Sigmoid colon (tissue), 7 donors: Measurements from ENCODE around the gene SYNJ1. TPM values are rescaled to one million over a fixed set of nuclear protein-coding genes. Genes with fewer than 3 reads are reported as not detected.

ENCODE experiments used
- DNase-seq: peaks from one replicate; pipeline ENCODE4 v3.0.0-alpha.2; 2019
- H3K27ac ChIP-seq, 4 donors: fragments of 200-600 bp; sonication (generic); one replicate each; pipeline ENCODE4 v1.5.1; 2016 to 2019; ENCODE audit warnings: mild to moderate bottlenecking in 1 of 4
- H3K27me3 ChIP-seq, 3 donors: fragments of 200-600 bp; sonication (generic); one replicate each; pipeline ENCODE4 v1.5.1; 2019; ENCODE audit warnings: mild to moderate bottlenecking in 1 of 3
- H3K36me3 ChIP-seq, 4 donors: fragments of 200-600 bp; sonication (generic); one replicate each; pipeline ENCODE4 v1.5.1; 2016 to 2019
- H3K4me1 ChIP-seq, 4 donors: fragments of 200-600 bp; sonication (generic); one replicate each; pipeline ENCODE4 v1.5.1; 2017 to 2019
- H3K4me3 ChIP-seq, 4 donors: fragments of 200-600 bp; sonication (generic); one replicate each; pipeline ENCODE4 v1.5.1; 2017 to 2019; ENCODE audit warnings: mild to moderate bottlenecking in 2 of 4, moderate library complexity in 1 of 4
- H3K9me3 ChIP-seq, 4 donors: fragments of 200-600 bp in 3 of 4; sonication (generic) in 3 of 4; one replicate each; pipeline versions ENCODE4 v1.5.1 to v1.6.1; 2013 to 2019
- EP300 ChIP-seq, 4 donors: sonication (generic); formaldehyde crosslinking; IDR thresholded peaks; one replicate each; pipeline ENCODE4 v1.6.1; 2017; ENCODE audit warnings: antibody characterized with exemption in 4 of 4
- POLR2A ChIP-seq, 2 donors: fragments of 450-650 bp; IDR thresholded peaks; one replicate each; pipeline ENCODE4 v1.6.1; 2016; ENCODE audit warnings: antibody characterized with exemption in 2 of 2, mild to moderate bottlenecking in 2 of 2, moderate library complexity in 2 of 2
- POLR2AphosphoS5 ChIP-seq, 4 donors: sonication (generic); formaldehyde crosslinking; IDR thresholded peaks; one replicate each; pipeline ENCODE4 v1.6.1; 2017; ENCODE audit warnings: antibody characterized with exemption in 4 of 4
- WGBS, 2 donors: extraction: QIAGEN DNeasy Blood & Tissue Kit; methylation state at CpG; one replicate each; pipeline ENCODE4 v1.1.7; 2013; 5-methylcytosine and 5-hydroxymethylcytosine counted together
- intact Hi-C: fragments of 100-400 bp; cut with DNase I; formaldehyde crosslinking; loops from one replicate; pipeline ENCODE4 v1.15.1; 2023
- polyA plus RNA-seq, 3 donors: library from polyadenylated mRNA; stranded (reverse); fragments of 200-250 nt; gene quantifications; one replicate each; pipeline ENCODE4 v1.2.3, GENCODE V29; 2013
- total RNA-seq, 4 donors: library from RNA; depleted of rRNA; stranded (reverse); fragments of >200 nt; gene quantifications; one replicate each; pipeline ENCODE4 v1.1.0, GENCODE V29; 2016
- TF ChIP-seq, protein P1 (sequence below), 4 experiments: fragments of 450-650 bp in 3 of 4; fragments of 200-600 bp in 1 of 4; IDR thresholded peaks; one replicate each; pipeline ENCODE4 v1.5.1; 2016 to 2019; ENCODE audit warnings: antibody characterized with exemption in 4 of 4, mild to moderate bottlenecking in 3 of 4, moderate library complexity in 2 of 4
- donor health status: healthy with polysubstance abuse.
- donor health status: Bipolar disorder and iron deficiency.
- donor health status: healthy.

The SYNJ1 gene
- total and polyA plus RNA-seq, 7 donors = 3.7 to 12.0 (median 5.1) TPM

- no peak overlapping the region for H3K4me3 ChIP-seq
- peaks cover 0 to 15% (median 1%) of the 10 kb centered on the region in 4 donors for H3K4me1 ChIP-seq
- H3K36me3 ChIP-seq = no peaks in the 10 kb centered on the region
- no peaks in the 10 kb centered on the region for H3K27me3 ChIP-seq
- intact Hi-C loops = no loop called here
- WGBS, 2 donors = 94 to 97% methylated on average over 4 of the region's 4 CpGs
- H3K9me3 ChIP-seq = no peaks in the 10 kb centered on the region
- no peak overlapping the region for H3K27ac ChIP-seq
- TF ChIP-seq POLR2A (IDR thresholded peaks at IDR 0.05) (no peak), EP300 (IDR thresholded peaks at IDR 0.05) (no peak), POLR2AphosphoS5 (IDR thresholded peaks at IDR 0.05) (no peak)
- TF ChIP-seq, protein P1, sequence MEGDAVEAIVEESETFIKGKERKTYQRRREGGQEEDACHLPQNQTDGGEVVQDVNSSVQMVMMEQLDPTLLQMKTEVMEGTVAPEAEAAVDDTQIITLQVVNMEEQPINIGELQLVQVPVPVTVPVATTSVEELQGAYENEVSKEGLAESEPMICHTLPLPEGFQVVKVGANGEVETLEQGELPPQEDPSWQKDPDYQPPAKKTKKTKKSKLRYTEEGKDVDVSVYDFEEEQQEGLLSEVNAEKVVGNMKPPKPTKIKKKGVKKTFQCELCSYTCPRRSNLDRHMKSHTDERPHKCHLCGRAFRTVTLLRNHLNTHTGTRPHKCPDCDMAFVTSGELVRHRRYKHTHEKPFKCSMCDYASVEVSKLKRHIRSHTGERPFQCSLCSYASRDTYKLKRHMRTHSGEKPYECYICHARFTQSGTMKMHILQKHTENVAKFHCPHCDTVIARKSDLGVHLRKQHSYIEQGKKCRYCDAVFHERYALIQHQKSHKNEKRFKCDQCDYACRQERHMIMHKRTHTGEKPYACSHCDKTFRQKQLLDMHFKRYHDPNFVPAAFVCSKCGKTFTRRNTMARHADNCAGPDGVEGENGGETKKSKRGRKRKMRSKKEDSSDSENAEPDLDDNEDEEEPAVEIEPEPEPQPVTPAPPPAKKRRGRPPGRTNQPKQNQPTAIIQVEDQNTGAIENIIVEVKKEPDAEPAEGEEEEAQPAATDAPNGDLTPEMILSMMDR (IDR thresholded peaks at IDR 0.05) = no peak
- DNase-seq = no peak
These were observed 17.6 kb downstream of the SYNJ1 start for GRCh38 chr21:32710069-32710784.

DNA sequence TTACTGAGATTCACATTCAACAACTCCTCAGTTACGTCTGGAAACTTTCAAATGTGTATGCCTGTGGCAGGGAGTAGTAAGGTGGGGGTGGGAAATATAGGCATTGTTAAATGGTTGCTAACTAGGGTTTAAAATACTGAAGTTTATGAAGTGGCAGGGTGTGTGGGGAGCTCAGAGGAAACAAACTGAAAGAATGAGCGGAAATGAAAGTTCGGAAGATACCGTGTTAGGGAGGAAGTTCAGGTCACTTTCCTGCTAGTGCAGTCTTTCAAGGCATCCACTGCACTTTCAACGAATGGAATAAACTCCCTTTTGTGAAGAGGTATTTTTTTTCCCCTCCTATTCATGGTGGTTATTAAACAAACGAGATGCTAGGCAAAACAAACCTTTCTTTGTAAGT is 19.7 kb downstream of the SYNJ1 start:
- no peak overlapping the region for H3K27ac ChIP-seq
- no peak for DNase-seq
- whole genome bisulfite sequencing, 2 donors = 76 to 82% methylated on average over 6 of the region's 6 CpGs
- no peaks in the 10 kb centered on the region for H3K9me3 ChIP-seq
- H3K4me3 ChIP-seq = no peak overlapping the region
- TF ChIP-seq POLR2A (IDR thresholded peaks at IDR 0.05) (no peak), EP300 (IDR thresholded peaks at IDR 0.05) (no peak), POLR2AphosphoS5 (IDR thresholded peaks at IDR 0.05) (no peak)
- TF ChIP-seq, protein P1 (IDR thresholded peaks at IDR 0.05) = no peak
- no peaks in the 10 kb centered on the region for H3K27me3 ChIP-seq
- peaks cover 0 to 17% (median 6%) of the 10 kb centered on the region in 4 donors for H3K4me1 ChIP-seq
- intact Hi-C loops = no loop called here
- H3K36me3 ChIP-seq = no peaks in the 10 kb centered on the region

GRCh38 chr21:32705901-32706300 is 21.9 kb downstream of the SYNJ1 start:
- WGBS, 2 donors = 94 to 98% methylated on average over 4 of the region's 4 CpGs
- Histone ChIP-seq H3K4me1 (peaks cover 0 to 11% (median 3%) of the 10 kb centered on the region in 4 donors), H3K36me3 (no peaks in the 10 kb centered on the region), H3K4me3 (no peak overlapping the region), H3K27ac (no peak overlapping the region), H3K9me3 (no peaks in the 10 kb centered on the region), H3K27me3 (no peaks in the 10 kb centered on the region)
- intact Hi-C loops = no loop called here
- TF ChIP-seq EP300 (IDR thresholded peaks at IDR 0.05) = no peak
- TF ChIP-seq POLR2A (IDR thresholded peaks at IDR 0.05) = no peak
- no peak for TF ChIP-seq POLR2AphosphoS5 (IDR thresholded peaks at IDR 0.05)
- TF ChIP-seq, protein P1 (IDR thresholded peaks at IDR 0.05) = no peak
- DNase-seq = no peak

GRCh38 chr21:32705139-32705538 is 22.7 kb downstream of the SYNJ1 start:
- DNase-seq = no peak
- Histone ChIP-seq H3K4me1 (peaks cover 0 to 11% (median 3%) of the 10 kb centered on the region in 4 donors), H3K36me3 (peaks cover 0 to 2% (median 0%) of the 10 kb centered on the region in 4 donors), H3K27ac (no peak overlapping the region), H3K9me3 (no peaks in the 10 kb centered on the region), H3K4me3 (no peak overlapping the region), H3K27me3 (no peaks in the 10 kb centered on the region)
- TF ChIP-seq, protein P1 (IDR thresholded peaks at IDR 0.05) = no peak
- TF ChIP-seq POLR2AphosphoS5 (IDR thresholded peaks at IDR 0.05) (no peak), POLR2A (IDR thresholded peaks at IDR 0.05) (no peak), EP300 (IDR thresholded peaks at IDR 0.05) (no peak)
- intact Hi-C loops = no loop called here
- WGBS, 2 donors = 98 to 100% methylated on average over 1 of the region's 1 CpG
